MM.1S (cell line): ENCODE measurements around the gene GTF2IRD2.
"Not testable (repeated sequence)": the region's sequence is repeated elsewhere in the genome, so short reads cannot be mapped to it uniquely, and the experiment has no call there.

Experiments
- DNase-seq: peaks from one replicate; pipeline ENCODE4 v3.0.0-alpha.2; 2015
- H2AFZ ChIP-seq: fragments of 300-600 bp; sonication (generic); 2 replicates; pipeline ENCODE4 v1.6.0; 2016; ENCODE audit warnings: antibody characterized with exemption, low read length
- H3F3A ChIP-seq: fragments of 300-600 bp; sonication (generic); 2 replicates; pipeline ENCODE4 v1.6.1; 2016; ENCODE audit warnings: mild to moderate bottlenecking, antibody characterized with exemption, low read length, moderate library complexity, mixed read lengths; ENCODE audit not compliant: insufficient read depth
- H3K27ac ChIP-seq: fragments of 300-600 bp; sonication (generic); 2 replicates; pipeline ENCODE4 v1.5.1; 2016; ENCODE audit warnings: mild to moderate bottlenecking, low read length
- H3K27me3 ChIP-seq: fragments of 300-600 bp; sonication (generic); replicated peaks from 2 replicates; pipeline ENCODE4 v1.6.0; 2016; ENCODE audit warnings: low read length; ENCODE audit not compliant: insufficient read depth
- H3K36me3 ChIP-seq: fragments of 300-600 bp; sonication (generic); replicated peaks from 2 replicates; pipeline ENCODE4 v1.6.1; 2016; ENCODE audit warnings: mild to moderate bottlenecking, low read length, mixed read lengths; ENCODE audit not compliant: insufficient read depth
- H3K4me1 ChIP-seq: fragments of 300-600 bp; sonication (generic); 2 replicates; pipeline ENCODE4 v1.6.1; 2016; ENCODE audit warnings: low read length, mixed read lengths
- H3K4me2 ChIP-seq: fragments of 300-600 bp; sonication (generic); 2 replicates; pipeline ENCODE4 v1.6.0; 2016; ENCODE audit warnings: low read depth, low read length
- H3K4me3 ChIP-seq: fragments of 300-600 bp; sonication (generic); 2 replicates; pipeline ENCODE4 v1.5.1; 2016; ENCODE audit warnings: low read length, mixed read lengths
- H3K79me2 ChIP-seq: fragments of 300-600 bp; sonication (generic); 2 replicates; pipeline ENCODE4 v1.6.1; 2016; ENCODE audit warnings: mixed run types, low read length, mixed read lengths
- H3K9ac ChIP-seq: fragments of 300-600 bp; sonication (generic); 2 replicates; pipeline ENCODE4 v1.6.1; 2016; ENCODE audit warnings: low read length, mixed read lengths
- H3K9me2 ChIP-seq: fragments of 300-600 bp; sonication (generic); replicated peaks from 2 replicates; pipeline ENCODE4 v1.6.1; 2016; ENCODE audit warnings: mild to moderate bottlenecking, low read length, mixed read lengths; ENCODE audit not compliant: insufficient read depth
- H3K9me3 ChIP-seq: fragments of 300-600 bp; sonication (generic); replicated peaks from 2 replicates; pipeline ENCODE4 v1.6.1; 2016; ENCODE audit warnings: mild to moderate bottlenecking, low read length, mixed read lengths; ENCODE audit not compliant: insufficient read depth
- H4K20me1 ChIP-seq: fragments of 300-600 bp; sonication (generic); 2 replicates; pipeline ENCODE4 v1.6.1; 2016; ENCODE audit warnings: mild to moderate bottlenecking, low read length, moderate library complexity, mixed read lengths; ENCODE audit not compliant: insufficient read depth

Gene GTF2IRD2

DNA sequence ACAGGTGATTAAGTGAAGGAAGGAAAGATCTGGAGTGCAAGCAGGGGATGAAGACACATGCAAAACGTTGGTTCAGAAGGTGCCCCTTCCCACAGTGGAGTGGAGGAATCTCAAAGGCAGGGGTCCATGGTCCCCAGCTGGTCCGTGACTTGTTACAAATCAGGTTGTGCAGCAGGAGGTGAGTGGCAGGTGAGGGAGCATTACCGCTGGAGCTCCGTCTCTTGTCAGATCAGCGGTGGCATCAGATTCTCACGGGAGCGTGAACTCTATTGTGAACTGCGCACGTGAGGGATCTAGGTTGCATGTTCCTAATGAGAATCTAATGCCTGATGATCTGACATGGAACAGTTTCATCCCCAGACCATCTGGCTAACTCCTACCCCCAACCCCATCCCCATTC lies 21.1 kb upstream of the GTF2IRD2 start:
- DNase-seq: peak; percentile 4
- not testable (repeated sequence) for H4K20me1 ChIP-seq, H3K9ac ChIP-seq, H3K4me2 ChIP-seq, H3K9me3 ChIP-seq, H3K4me3 ChIP-seq, H3K9me2 ChIP-seq, H3K79me2 ChIP-seq, H3K36me3 ChIP-seq, H3K4me1 ChIP-seq, H3K27me3 ChIP-seq, H2AFZ ChIP-seq, H3K27ac ChIP-seq, H3F3A ChIP-seq

DNA sequence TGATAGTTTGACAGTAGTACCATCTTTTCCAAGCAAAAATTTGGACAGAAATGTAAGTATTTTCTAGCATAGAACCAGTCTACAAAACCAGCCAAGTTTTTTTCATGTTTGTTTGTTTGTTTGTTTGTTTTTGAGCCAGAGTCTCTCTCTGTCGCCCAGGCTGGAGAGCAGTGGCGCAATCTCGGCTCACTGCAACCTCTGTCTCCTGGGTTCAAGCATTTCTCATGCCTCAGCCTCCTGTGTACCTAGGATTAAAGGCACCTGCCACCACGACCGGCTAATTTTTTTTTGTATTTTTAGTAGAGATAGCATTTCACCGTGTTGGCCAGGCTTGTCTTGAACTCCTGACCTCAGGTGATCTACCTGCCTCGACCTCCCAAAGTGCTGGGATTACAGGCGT lies 14.4 kb upstream of the GTF2IRD2 start:
- not testable (repeated sequence) for H2AFZ ChIP-seq, H3K9me2 ChIP-seq, H3K36me3 ChIP-seq, H3K9ac ChIP-seq, H3K27me3 ChIP-seq, H3K4me2 ChIP-seq, DNase-seq, H3K79me2 ChIP-seq, H3K27ac ChIP-seq, H3K4me1 ChIP-seq, H3F3A ChIP-seq, H3K4me3 ChIP-seq, H4K20me1 ChIP-seq, H3K9me3 ChIP-seq

DNA sequence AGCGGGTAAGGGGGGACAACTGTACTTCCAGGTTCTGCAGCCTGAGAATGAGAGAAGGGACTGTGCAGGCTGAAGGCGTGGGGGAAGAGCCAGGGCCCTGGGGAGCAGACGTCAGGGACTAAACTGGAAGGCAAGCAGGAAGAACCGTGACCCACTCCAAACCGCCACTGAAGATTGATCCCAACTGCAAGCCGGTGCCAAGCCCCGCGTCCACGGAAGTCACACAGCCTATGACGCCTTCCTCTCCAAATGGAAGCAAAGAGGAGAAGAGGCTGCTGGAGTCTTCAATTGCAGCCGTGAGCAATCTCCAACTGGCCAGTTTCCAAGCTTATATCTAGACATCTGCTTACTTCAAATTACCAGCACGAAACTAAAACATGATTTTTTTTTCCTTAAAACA lies 1.6 kb downstream of the GTF2IRD2 start:
- H2AFZ ChIP-seq, H3K9me2 ChIP-seq, H3K27ac ChIP-seq, H3K79me2 ChIP-seq, H3K27me3 ChIP-seq, H3K9me3 ChIP-seq, H3K36me3 ChIP-seq, H3K9ac ChIP-seq, H3F3A ChIP-seq, H3K4me2 ChIP-seq, H3K4me1 ChIP-seq, H3K4me3 ChIP-seq, H4K20me1 ChIP-seq, DNase-seq: not testable (repeated sequence)

DNA sequence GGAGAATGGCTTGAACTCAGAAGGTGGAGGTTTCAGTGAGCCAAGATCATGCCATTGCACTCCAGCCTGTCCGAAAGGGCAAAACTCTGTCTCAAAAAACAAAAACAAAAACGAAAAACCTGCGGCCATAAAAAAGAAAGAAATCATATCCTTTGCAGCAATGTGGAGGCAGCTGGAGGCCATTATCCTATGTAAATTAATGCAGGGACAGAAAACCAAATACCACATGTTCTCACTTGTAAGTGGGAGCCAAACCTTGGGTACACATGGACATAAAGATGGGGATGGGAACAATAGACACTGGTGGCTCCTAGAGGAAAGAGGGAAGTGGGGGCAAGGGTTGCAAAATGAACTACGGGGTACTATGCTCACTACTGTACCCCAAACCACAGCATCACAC lies 21.0 kb downstream of the GTF2IRD2 start:
- H3K27ac ChIP-seq, H3K9ac ChIP-seq, H3K36me3 ChIP-seq, DNase-seq, H4K20me1 ChIP-seq, H3K4me1 ChIP-seq, H3K27me3 ChIP-seq, H3K4me2 ChIP-seq, H3F3A ChIP-seq, H3K9me2 ChIP-seq, H3K9me3 ChIP-seq, H2AFZ ChIP-seq, H3K4me3 ChIP-seq, H3K79me2 ChIP-seq: not testable (repeated sequence)

DNA sequence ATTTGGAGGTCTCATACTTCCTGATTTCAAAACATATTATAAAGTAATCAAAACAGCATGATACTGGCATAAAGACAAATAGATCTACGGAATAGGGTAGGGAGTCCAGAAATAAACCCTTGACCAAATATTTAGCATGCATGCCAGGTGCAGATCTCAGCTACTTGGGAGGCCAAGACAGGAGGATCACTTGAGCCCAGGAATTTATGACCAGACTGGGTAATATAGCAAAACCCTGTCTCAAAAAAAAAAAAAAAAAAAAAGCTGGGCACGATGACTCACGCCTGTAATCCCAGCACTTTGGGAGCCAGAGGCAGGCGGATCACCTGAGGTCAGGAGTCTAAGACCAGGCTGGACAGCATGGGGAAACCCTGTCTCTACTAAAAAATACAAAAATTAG lies 21.4 kb downstream of the GTF2IRD2 start:
- not testable (repeated sequence) for H3K4me2 ChIP-seq, H3K9me2 ChIP-seq, H3K27me3 ChIP-seq, DNase-seq, H4K20me1 ChIP-seq, H3K9ac ChIP-seq, H3K79me2 ChIP-seq, H3K27ac ChIP-seq, H3K9me3 ChIP-seq, H3K4me1 ChIP-seq, H3K4me3 ChIP-seq, H2AFZ ChIP-seq, H3K36me3 ChIP-seq, H3F3A ChIP-seq

DNA sequence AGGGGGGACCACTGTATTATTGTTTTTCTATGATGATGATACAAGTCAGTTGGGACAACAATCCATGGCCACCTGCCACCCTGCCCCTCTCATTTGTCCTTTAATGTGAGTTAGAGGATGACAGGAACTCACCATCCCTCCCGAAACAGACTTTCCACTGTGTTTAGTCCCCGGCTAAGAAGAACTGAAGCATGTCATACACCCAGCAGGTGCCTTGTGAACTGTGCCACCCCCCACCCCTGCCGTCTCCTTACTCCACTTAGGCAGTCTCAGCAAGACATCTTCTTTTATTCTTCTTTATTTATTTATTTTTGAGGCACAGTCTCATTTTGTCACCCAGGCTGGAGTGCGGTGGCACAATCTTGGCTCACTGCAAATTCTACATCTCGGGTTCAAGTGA lies 30.1 kb downstream of the GTF2IRD2 start:
- not testable (repeated sequence) for H2AFZ ChIP-seq, H3K4me2 ChIP-seq, H3K9me2 ChIP-seq, H3K79me2 ChIP-seq, H3K9me3 ChIP-seq, DNase-seq, H3K9ac ChIP-seq, H3K36me3 ChIP-seq, H3F3A ChIP-seq, H4K20me1 ChIP-seq, H3K4me3 ChIP-seq, H3K27me3 ChIP-seq, H3K27ac ChIP-seq, H3K4me1 ChIP-seq

DNA sequence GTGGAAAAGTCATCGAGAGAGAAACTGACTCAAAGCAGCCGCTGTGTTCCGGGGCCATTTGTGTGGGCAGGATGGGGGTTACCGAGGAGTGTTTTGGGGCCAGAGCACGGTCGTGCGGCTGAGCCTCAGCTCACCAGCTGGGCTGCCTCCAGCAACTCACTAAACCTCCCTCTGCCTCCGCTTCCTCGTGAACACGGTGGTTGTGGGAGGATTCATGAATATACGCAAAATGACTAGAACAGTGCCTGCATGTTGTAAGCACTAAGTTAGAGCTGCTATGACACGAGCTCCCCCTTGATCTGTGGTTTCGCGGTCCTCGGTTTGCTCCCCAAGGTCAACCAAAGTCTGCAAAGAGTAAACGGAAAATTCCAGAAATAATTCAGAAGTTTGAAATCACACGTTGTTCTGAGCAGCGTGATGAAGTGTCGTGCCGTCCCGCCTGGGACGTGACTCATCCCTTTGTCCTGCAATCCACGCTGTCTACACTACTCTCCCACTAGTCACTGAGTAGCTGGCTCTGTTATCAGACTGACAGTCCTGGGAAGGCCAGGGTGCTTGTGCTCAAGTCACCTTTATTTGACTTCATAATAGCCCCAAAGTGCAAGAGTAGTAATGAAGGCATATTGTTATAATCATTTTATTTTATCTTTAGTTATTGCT lies 31.1 kb downstream of the GTF2IRD2 start:
- not testable (repeated sequence) for H3K9me3 ChIP-seq, H3K4me1 ChIP-seq, H4K20me1 ChIP-seq, H3K9me2 ChIP-seq, H3K4me2 ChIP-seq, H3K4me3 ChIP-seq, H3F3A ChIP-seq, H3K36me3 ChIP-seq, H2AFZ ChIP-seq, H3K79me2 ChIP-seq, H3K9ac ChIP-seq, DNase-seq, H3K27me3 ChIP-seq, H3K27ac ChIP-seq

DNA sequence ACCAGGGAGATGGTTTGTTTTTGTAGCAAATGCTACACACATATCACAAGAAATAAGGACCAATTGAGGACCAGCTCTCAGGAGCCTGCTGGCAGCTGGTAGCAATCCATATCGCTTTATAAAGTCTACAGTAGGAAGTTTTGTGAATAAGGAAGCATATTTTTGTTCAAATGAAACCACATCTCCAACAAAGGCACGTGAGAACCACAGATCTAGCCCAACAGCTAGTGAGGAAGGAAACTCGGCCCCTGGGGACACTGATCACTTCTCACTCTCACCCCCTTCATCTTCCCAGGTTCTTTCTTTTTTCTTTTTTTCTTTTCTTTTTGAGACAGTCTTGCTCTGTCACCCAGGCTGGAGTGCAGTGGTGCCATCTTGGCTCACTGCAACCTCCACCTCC lies 35.5 kb downstream of the GTF2IRD2 start:
- H3K27ac ChIP-seq, H4K20me1 ChIP-seq, H3K36me3 ChIP-seq, H3K9me3 ChIP-seq, H3K79me2 ChIP-seq, H3K4me1 ChIP-seq, H3K4me2 ChIP-seq, H3K27me3 ChIP-seq, H3K9me2 ChIP-seq, H3K4me3 ChIP-seq, H2AFZ ChIP-seq, DNase-seq, H3F3A ChIP-seq, H3K9ac ChIP-seq: not testable (repeated sequence)
